Activated naive CD4-positive, alpha-beta T cell (primary cell): ENCODE data around the gene CBX7.

Experiments
- DNase-seq, 4 experiments: peaks; one replicate each; lab custom pipeline; 2025; lab: John Stamatoyannopoulos, UW

Gene CBX7

GRCh38 chr22:39148026-39148726 is 4.3 kb downstream of the CBX7 start:
- no peak for DNase-seq

GRCh38 chr22:39147335-39148025 is 5.0 kb downstream of the CBX7 start:
- DNase-seq = no peak

- no peak for DNase-seq
Observed at GRCh38 chr22:39146256-39147101, 6.0 kb downstream of the CBX7 start.

GRCh38 chr22:39144101-39144767 is 8.2 kb downstream of the CBX7 start:
- DNase-seq = peak in 2 of 4 experiments; percentile 19

GRCh38 chr22:39142088-39142680 is 10.3 kb downstream of the CBX7 start:
- DNase-seq = no peak

- no peak for DNase-seq
Observed at GRCh38 chr22:39139933-39140332, 12.5 kb downstream of the CBX7 start.

GRCh38 chr22:39138357-39138997 is 14.0 kb downstream of the CBX7 start:
- no peak for DNase-seq

- DNase-seq = no peak
Observed at GRCh38 chr22:39136317-39136716, 16.2 kb downstream of the CBX7 start.

GRCh38 chr22:39135092-39135896 is 17.2 kb downstream of the CBX7 start:
- peak in 1 of 4 experiments; percentile 37 for DNase-seq

- no peak for DNase-seq
Observed at GRCh38 chr22:39134366-39135091, 18.0 kb downstream of the CBX7 start.

GRCh38 chr22:39133871-39134270 is 18.6 kb downstream of the CBX7 start:
- DNase-seq = no peak

- no peak for DNase-seq
Observed at GRCh38 chr22:39132871-39133524, 19.5 kb downstream of the CBX7 start.

GRCh38 chr22:39132281-39132680 is 20.2 kb downstream of the CBX7 start:
- no peak for DNase-seq

- no peak for DNase-seq
Observed at GRCh38 chr22:39130892-39131855, 21.3 kb downstream of the CBX7 start.

- DNase-seq = no peak
Observed at GRCh38 chr22:39130152-39130704, 22.3 kb downstream of the CBX7 start.

- no peak for DNase-seq
Observed at GRCh38 chr22:39129746-39130145, 22.7 kb downstream of the CBX7 start.

GRCh38 chr22:39129081-39129480 is 23.4 kb downstream of the CBX7 start:
- no peak for DNase-seq

GRCh38 chr22:39128508-39128907 is 24.0 kb downstream of the CBX7 start:
- DNase-seq = no peak
